ENCODE results near the gene ZNF337. TPM values are rescaled to one million over a fixed set of nuclear protein-coding genes. Genes with fewer than 3 reads are reported as not detected.

Gene ZNF337
- 10 to 100 TPM in 2 of 4 donors, 1 to 10 TPM in 2; 7.5 to 17.1 (median 11.1) TPM for total RNA-seq

GRCh38 chr20:25696371-25697131 is at the start of gene ZNF337:
TSS of gene ZNF337 (minus strand) at chr20:25696853. CDS start at chr20:25686417, 10,436 bp downstream.
- H3K27ac ChIP-seq, result peak within 1 kb of the TSS; percentile 89
- peaks cover 26% of the 10 kb centered on the region for H3K4me1 ChIP-seq
- peak; percentile 96 for DNase-seq (ENCODE audit: low spot score in 2 of 2)
- TF ChIP-seq POLR2A (IDR thresholded peaks at IDR 0.05) (peak in 1 of 2 donors; percentile 69), EP300 (IDR thresholded peaks at IDR 0.05) (no peak), POLR2AphosphoS5 (IDR thresholded peaks at IDR 0.05) (peak in 2 of 3 donors; percentile 49 to 54), CTCF (IDR thresholded peaks at IDR 0.05) (peak in 1 of 2 donors; percentile 3)
- peaks cover 7% of the 10 kb centered on the region for H3K9me3 ChIP-seq
- H3K4me3 ChIP-seq, result peak within 1 kb of the TSS; percentile 83
- no peaks in the 10 kb centered on the region for H3K36me3 ChIP-seq
- H3K27me3 ChIP-seq, result no peaks in the 10 kb centered on the region
- WGBS, result under 1% methylated on average over 57 of the region's 82 CpGs

- 83% methylated on average over 1 of the region's 1 CpG for WGBS
- Histone ChIP-seq H3K27ac (no peak overlapping the region), H3K9me3 (no peaks in the 10 kb centered on the region), H3K27me3 (no peaks in the 10 kb centered on the region), H3K36me3 (no peaks in the 10 kb centered on the region), H3K4me1 (no peaks in the 10 kb centered on the region), H3K4me3 (no peak overlapping the region)
- TF ChIP-seq EP300 (IDR thresholded peaks at IDR 0.05), result no peak
- no peak for TF ChIP-seq CTCF (IDR thresholded peaks at IDR 0.05)
- TF ChIP-seq POLR2A (IDR thresholded peaks at IDR 0.05), result no peak
- no peak for TF ChIP-seq POLR2AphosphoS5 (IDR thresholded peaks at IDR 0.05)
- no peak for DNase-seq (ENCODE audit: low spot score in 2 of 2)
These were observed 49.1 kb upstream of the ZNF337 start for GRCh38 chr20:25745738-25746137.

DNA sequence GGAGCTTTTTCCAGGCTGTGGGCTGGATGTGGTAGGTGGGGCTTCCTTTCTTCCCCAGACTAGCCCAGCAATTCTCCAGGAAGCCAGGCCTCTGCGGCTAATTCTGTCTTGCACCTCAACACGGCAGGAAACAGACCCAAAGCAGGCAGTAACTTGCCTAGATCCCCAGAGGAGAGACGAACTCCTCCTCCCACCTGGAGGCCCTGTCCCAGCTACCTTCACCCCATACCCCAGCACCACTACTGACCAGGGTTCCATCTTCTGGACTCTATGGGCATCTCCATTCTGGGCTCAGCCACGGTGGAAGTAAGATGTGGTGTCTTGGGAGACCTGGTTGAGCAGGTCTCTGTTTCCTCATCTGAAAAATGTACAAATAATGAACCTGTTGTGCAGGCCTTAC is 48.4 kb upstream of the ZNF337 start:
- DNase-seq (ENCODE audit: low spot score in 2 of 2), result no peak
- WGBS, result 87% methylated on average over 4 of the region's 4 CpGs
- no peak overlapping the region for H3K27ac ChIP-seq
- no peaks in the 10 kb centered on the region for H3K9me3 ChIP-seq
- H3K4me3 ChIP-seq, result no peak overlapping the region
- no peaks in the 10 kb centered on the region for H3K27me3 ChIP-seq
- no peaks in the 10 kb centered on the region for H3K4me1 ChIP-seq
- TF ChIP-seq POLR2A (IDR thresholded peaks at IDR 0.05) (no peak), POLR2AphosphoS5 (IDR thresholded peaks at IDR 0.05) (no peak), EP300 (IDR thresholded peaks at IDR 0.05) (no peak), CTCF (IDR thresholded peaks at IDR 0.05) (no peak)
- no peaks in the 10 kb centered on the region for H3K36me3 ChIP-seq

DNA sequence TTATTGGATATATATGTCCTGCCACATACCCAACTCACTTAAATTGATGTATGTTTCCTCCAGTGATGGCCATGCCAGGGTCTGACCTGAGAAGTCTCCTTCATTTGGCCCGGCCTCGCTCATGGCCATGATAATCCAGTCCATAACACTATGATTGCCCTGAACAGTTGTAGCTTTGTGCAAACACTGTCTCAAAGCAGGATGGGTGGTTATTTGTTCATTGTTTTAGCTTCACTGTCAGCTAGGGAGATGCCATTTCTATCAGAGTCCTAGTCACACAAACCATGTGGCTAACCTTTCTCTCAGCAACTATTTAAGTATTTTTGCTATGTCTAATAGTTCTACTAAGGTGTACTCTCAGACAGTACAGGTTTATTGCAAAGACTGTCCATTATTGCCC is 47.6 kb upstream of the ZNF337 start:
- H3K27ac ChIP-seq, result no peak overlapping the region
- no peak overlapping the region for H3K4me3 ChIP-seq
- no peak for DNase-seq (ENCODE audit: low spot score in 2 of 2)
- no peaks in the 10 kb centered on the region for H3K27me3 ChIP-seq
- TF ChIP-seq EP300 (IDR thresholded peaks at IDR 0.05) (no peak), POLR2A (IDR thresholded peaks at IDR 0.05) (no peak), POLR2AphosphoS5 (IDR thresholded peaks at IDR 0.05) (no peak), CTCF (IDR thresholded peaks at IDR 0.05) (no peak)
- WGBS, result 96% methylated on average over 2 of the region's 2 CpGs
- H3K36me3 ChIP-seq, result no peaks in the 10 kb centered on the region
- no peaks in the 10 kb centered on the region for H3K4me1 ChIP-seq
- H3K9me3 ChIP-seq, result no peaks in the 10 kb centered on the region

GRCh38 chr20:25741088-25741487 is 44.4 kb upstream of the ZNF337 start:
- H3K27me3 ChIP-seq, result no peaks in the 10 kb centered on the region
- TF ChIP-seq POLR2A (IDR thresholded peaks at IDR 0.05), result no peak
- no peak for TF ChIP-seq EP300 (IDR thresholded peaks at IDR 0.05)
- TF ChIP-seq CTCF (IDR thresholded peaks at IDR 0.05), result no peak
- no peak for TF ChIP-seq POLR2AphosphoS5 (IDR thresholded peaks at IDR 0.05)
- no peaks in the 10 kb centered on the region for H3K36me3 ChIP-seq
- DNase-seq (ENCODE audit: low spot score in 2 of 2), result no peak
- no peak overlapping the region for H3K27ac ChIP-seq
- H3K4me3 ChIP-seq, result no peak overlapping the region
- H3K9me3 ChIP-seq, result no peaks in the 10 kb centered on the region
- no peaks in the 10 kb centered on the region for H3K4me1 ChIP-seq
